GM21786 (cell line): ENCODE results near the gene SIL1.

ENCODE experiments used
- ATAC-seq: cut with Tn5 transposase; IDR thresholded peaks from one replicate; pipeline ENCODE4 v1.9.1; 2021; ENCODE audit not compliant: unreplicated experiment

SIL1 gene

DNA sequence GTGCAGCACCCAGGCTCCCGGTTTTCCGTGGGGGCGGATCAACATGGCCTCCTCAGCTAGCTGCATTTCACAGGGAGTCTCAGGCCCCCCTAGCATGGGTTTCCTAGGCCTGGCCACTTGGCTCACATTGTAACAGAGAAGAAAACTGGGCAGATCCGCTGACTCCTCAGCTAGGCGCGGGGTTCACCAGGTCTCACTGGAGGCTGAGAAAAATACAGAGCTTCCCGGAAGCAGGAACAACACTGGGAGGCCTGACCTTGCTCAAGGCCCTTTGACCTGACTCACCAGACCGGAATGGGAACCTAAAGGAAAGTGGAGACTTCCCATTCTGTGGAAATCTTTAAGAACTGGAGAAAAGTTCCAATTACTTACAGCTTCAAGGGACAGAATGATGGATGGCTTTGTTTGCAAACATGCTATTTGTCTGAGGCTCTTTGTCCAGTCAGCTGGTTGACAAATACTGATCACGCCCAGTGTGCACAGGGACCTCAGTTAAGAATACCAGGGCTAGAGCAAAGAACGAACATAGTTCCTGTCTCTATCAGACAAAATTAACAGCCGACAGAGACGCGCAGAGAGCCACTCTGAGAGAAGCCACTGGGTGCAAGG, 234.3 kb downstream of the SIL1 start:
- ATAC-seq, result no peak

DNA sequence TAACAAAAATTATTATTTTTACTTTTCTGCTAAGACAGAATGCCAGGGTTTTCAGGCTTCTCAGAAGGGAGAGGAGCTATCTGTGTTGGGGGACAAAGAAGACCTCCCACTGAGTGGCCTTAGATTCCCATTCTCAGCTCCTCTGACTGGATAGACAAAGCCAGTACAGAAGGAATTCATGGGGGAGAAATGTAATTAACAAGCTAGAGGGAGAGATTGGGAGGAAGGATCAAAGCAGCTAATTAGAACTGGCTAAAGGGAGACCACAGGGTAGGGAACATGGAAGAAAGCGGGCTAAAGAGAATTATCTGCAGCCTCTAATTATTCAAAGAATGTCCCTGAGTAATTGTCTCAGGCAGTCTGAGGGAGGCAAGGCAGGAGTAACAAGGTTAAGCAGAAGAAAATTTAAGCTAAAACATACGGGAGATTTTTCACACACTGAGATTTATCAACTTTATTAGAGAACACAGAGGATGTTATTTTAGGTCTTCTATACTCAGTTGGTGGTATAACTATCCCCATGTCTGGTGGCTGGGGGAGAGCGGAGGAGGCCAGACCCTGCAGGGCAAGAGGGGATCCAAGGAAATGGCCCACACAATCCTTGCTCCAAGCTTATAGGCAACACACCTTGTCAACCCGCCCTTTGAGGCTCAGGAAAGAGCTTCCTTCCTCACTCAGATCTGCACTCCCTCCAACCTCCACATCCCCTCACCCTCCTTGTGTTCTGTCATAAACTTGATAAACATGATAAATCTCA, 235.4 kb downstream of the SIL1 start:
- no peak for ATAC-seq

DNA sequence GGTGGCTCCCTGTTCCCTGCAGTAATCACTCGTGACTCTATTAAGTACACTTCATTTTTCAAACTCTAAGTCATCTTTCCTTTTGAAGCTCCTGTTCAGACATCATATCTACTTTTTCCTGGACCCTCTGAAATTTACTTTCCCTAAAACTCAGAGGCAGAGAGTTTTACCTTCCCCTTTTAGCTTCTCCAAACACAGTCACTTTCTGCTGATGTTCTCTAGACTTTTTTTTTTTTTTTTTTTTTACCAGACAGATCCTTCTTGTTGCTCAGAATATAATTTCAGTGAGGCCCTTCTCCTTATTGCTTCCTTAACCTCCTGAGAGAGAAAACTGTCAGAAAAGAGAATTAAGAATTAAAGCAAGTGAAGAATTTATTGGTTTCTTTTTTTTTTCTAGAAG, 236.4 kb downstream of the SIL1 start:
- ATAC-seq, result no peak

DNA sequence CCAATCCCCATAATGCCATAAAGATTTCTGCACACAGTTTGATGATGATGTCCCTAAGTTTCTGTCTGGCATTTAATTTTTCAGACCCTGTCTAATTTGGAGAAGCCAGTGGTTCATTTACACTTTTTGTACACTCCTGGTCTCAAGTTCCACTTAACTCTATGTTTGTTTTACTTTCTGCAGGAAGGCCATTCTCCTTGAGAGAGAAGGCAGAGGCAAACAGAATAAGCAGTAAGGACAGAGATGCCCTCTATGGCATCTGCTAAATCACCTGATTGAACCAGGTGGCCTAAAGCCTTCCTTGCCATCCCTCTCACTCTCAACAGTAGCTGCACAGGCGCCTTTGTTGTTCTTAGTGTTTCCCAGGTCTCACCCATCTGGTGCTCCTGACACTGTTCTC, 236.9 kb downstream of the SIL1 start:
- no peak for ATAC-seq

DNA sequence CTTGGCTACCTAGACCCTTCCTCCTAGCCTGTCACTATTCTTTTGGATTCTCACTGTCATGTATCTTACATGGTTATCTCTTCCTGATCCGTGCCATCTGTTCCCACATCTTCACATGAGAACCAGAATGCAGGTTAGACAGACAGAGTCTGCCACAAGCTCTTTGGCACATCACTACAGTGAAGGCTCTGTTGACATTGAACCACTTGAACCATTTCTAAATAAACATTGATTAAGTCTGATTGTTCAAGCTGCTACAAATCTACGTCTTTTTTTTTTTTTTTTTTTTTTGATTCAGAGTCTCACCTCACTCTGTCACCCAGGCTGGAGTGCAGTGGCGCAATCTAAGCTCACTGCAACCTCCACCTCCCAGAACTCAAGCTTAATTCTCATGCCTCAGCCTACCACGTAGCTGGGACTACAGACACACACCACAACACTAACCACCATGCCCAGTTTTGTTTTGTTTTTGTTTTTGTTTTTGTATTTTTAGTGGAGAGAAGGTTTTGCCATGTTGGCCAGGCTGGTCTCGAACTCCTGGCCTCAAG, 237.9 kb downstream of the SIL1 start:
- ATAC-seq, result no peak

DNA sequence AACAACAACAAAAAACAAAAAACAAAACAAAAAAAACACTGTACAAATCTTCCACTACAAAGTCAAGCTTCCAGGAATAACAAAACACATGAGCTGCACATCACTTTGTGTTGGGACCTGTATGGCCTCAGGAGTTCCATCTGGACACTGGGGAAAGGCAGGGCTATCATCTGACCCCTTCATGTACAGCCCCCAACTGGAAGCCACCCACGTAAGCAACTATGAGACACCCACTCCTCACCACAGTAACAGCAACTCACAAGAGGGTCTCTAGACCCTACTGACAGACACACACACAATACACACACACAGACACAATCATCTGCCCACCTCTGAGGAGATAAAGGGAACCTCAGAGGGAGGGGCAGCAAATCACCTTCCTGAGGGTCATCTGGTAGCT, 241.4 kb downstream of the SIL1 start:
- ATAC-seq, result no peak

DNA sequence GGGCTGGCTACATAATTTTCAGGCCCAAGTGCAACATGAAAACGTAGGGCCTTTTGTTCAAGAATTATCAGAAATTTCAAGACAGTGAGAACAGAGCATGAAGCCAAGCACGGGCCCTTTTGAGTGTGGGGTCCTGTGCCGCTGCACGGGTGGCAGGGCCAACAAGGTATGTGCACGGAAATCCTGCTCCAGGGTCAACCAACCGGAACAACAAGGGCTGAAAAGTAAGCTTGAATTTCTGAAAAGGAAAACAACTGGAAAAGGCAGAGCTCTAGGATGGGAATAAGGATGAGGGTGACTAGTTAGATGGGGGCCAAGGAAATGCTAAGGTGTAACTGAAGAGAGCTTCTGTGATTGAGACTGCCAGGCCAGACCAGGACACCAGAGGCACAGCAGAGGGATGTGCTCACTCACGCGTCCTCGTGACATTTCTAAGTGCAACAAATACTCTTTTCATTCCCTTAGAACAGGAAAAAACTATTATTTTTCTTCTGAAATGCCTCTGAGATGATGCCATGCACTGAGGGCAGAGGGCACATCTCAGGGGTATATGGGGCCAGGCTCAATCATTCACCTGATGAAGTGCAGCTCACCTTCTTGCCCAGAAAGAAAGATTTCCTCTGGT, 242.4 kb downstream of the SIL1 start:
- no peak for ATAC-seq

DNA sequence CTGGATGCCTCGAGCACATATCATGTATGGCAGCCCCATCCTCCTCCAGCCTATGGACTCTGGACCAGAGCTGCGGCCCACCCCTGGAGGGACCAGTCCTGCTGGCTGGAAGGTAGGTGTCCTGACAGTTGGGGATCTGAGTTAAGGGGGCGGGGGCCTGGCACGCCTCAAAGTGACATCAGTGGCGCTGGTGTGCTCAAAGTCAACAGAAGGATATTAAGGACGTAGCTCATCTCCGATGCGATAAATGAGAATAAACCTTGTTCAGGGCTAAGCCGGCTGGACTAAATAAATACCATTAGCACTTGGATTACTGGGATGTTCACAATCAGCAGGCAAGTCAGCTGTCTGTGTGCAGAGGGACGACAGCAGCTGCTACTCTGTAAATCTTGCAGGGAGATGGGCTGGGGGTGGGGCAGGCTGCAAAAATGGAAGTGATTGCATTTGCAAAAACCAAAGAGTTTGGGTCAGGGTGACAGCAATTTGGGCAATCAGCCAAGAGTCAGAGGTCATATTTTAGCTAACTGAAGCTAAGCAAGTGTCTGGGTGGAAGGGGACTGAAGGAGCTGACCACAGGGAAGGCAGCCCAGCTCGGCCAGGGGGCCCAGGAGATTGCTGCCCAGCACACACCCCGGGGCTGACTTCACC, 243.0 kb downstream of the SIL1 start:
- ATAC-seq, result no peak

DNA sequence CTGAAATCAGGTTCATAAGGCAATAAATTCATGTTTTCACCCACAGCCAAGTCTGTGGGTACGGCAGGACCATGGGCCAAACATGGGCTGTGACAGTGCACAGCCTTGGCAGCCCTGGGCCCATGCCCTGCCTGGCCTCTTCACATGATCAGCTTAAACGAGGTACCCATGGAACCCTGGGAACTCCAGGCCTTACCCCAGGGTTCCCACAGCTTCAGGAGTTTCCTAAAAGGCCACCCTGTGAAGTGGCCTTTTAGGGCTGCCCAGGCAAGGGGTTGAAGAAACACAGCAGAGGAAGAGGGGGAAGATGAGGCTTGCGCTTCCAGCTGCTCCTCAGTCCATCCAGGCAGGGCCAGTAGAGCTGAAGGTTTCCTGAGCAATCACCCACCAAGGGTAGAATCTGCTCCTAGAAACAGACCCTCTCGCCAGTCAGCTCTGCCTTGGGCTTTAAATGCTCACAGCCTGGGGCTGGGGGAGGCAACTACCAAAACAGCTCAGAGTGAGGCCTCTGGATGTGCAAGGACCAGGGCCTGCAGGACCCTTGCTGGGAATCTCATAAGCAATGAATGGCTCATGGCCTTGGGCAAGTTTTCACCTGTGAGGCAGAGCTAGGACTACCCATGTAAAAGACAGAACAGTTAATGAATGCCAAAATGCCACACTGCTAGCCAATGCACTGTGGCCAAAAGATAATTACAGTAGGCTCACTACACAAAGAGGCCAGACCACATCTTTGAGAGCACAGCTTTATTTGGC, 243.7 kb downstream of the SIL1 start:
- no peak for ATAC-seq

DNA sequence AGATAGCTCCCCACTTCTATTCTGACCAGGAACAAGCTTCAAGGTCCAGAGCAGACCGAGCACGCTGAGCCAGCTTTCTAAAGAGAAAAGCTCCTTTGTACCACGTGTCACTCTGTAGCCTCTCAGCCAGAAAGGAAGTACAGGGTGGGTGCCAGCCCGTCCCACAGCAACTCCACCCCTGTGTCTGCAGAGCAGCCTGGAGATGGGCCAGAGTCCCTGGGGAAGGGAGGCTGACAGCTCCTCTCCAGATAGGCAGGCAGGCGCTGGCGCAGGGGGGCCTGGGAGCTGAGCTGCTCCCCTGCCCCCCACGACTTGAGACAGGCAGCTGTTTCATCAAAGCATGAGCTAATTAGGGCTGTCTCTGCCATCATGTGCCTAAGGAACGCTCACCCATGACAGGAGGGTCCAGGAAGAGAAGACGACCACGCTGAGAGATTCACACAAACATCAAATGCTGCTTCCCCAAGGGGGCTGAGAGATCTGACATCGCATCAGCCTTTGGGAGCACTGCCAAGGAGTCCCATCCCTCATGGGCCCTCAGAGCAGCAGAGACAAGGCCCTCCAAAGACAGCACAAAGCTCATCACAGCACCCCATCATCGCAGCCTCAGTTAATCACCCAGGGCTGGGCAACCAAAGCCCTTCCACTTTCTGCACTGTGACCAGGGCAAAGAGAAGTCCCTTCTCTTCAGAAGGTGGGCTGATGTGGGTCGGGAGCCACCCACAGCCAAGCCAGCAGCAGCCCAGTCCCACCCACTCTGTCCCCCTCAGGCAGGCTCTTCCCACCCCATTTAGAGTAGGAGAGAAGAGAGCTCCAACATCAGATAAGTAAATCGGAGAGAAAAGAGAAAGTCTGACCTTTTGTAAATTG, 244.5 kb downstream of the SIL1 start:
- peak; percentile 86 for ATAC-seq

DNA sequence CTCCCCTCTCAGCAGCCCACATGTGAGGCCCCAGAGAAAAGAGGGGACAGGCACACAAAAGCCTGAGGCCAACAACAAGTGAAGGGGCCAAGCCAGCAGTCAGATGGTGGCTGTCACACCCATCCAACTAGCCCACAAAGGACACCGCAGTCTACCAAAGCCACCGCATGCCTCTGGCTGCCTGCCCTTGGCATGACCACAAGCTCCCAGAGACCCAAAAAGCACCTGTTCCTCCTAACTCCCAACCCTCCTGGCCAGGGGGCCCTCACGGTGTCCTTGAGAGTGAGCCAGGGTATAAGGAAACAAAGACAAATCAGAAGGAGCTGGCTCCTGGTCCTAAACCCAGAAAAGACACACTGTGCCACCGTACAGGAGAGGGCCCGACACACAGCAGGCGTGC, 245.2 kb downstream of the SIL1 start:
- ATAC-seq, result no peak

DNA sequence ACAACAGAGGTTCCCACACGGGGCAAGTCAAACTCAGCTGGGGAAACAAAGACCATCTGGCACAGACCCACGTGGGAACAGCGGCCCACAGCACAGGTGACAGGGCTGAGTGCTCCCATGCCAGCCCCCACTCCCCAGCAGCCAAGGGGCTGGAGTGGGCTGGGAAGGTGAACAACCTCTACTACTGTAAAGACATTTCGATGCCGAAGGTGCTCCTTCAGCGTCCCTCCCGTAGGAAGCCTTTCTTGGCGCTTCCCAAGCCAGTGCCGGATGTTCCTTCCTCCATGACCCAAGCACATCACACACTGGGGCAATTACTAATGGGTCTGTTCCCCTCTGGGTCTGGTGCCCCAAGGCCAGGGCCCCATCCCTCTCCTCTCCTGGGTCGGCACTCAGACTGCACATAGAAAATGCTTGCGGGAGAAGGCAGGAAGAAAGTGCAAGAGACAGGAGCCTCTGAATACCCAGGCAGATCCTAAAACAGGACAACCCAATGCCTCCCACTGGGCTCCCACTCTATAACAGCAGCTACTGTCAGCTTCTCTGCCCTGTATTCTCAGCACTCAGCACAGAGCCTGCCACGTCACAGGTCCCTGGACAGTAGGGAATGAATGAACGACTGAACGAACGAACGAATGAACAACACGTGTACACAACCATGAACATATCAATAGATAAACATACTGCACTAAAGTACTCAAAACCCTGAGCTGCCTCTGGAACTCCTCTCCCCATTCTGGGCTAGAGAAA, 246.0 kb downstream of the SIL1 start:
- ATAC-seq, result no peak

DNA sequence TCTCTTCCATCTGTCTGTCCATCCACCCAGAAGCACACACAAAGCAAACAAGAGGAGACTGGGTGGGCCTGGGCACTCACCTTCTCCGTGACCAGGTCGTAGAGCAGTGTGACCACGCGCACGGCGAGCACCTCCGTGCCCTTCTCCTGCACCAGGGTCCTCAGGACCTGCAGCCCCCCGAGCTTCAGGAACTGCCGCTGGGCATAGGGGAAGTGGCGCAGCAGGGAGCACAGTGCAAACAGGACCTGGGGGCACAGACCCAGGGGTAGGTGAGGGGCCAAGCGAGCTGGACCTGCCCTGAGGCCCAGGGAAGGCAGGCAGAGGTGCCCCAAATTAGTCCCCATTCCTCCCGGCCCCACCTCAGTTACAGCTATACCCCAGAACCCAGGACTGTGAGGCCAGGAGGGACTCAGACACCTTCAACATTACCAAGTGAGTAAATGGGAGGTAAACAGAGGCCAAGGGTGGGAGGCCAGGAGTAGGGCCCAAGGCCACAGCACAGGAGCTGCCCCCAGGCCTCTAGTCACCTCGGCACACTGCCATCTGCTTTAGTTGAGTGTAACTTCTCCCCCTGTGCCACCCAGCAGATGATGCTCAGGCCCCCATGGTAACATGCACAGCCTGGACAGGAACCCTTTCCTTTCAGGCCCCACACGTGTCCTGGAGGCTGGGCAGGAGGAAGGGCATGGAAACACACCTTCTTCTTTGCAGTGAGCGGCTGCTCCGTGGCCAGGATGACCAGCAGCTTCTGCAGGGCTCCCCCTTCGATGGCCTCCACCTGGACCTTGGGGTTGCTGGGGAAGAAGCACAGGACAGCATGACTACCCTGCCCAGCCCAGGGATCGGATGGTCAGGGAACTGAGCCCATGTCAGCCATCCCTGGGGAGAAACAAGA, 246.8 kb downstream of the SIL1 start:
- no peak for ATAC-seq

DNA sequence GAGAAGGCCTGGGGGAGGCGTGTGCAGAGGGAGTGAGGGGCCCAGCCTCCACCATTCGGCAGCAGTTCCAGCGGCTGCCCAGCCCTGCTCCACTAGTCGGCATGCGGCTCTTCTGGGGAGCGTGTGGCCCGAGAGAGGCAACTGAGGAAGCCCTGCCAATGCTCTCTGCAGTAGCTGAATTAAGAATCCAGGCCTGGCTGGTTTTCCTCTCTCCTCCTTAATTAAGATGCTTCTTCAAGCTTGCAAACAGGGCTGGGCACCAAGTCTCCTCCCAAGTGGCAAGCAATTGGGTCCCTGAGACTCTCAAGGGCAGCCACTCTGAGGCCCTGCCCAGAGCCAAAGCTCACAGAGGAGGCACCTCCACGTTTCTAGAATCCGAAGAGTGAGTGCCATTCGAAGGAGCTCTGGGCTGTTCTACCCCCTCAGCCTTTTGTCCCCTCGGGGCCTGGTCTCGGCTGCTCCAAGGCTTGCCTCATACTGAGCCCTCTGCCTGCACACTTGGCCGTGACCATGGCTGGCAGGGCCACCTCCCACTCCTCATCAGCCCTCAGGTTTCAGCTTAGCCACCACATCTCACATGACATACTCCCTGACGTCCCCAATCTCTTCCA, 247.6 kb downstream of the SIL1 start:
- ATAC-seq, result no peak

DNA sequence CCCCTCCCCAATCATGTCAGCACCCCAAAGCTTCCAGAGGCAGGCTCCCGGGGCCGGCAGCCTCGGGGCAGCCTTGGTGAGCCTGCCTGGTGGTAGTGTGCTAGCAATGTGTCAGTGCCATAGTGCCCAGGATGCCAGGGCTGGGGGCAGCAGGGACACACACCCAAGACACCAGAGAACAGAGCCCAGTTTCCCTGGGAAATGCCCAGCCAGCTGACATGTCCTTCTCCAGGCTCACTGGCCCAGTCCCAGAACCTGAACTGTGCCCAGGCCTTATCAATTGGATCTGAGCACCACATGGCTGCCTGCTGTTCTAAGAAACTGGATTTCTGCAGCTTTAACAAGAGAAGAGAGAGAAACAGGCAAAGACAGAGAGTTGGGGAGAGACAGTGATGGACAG, 248.2 kb downstream of the SIL1 start:
- ATAC-seq, result no peak

DNA sequence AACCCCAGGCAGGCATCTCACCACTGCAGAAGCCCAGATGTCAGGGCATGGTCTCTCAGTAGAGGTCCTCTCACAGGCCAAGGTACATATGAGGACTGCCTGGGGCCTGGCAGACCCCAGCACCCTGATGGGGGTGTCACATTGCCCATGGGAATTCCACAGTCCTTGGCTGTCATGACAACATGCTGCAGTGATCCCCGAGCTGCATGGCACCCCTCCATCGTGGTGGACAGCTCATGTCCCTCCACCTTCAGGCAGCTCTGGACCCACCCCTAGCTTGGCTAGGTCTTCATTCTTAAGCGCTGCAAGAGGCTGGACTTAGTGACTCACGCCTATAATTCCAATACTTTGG, 249.0 kb downstream of the SIL1 start:
- ATAC-seq, result no peak

DNA sequence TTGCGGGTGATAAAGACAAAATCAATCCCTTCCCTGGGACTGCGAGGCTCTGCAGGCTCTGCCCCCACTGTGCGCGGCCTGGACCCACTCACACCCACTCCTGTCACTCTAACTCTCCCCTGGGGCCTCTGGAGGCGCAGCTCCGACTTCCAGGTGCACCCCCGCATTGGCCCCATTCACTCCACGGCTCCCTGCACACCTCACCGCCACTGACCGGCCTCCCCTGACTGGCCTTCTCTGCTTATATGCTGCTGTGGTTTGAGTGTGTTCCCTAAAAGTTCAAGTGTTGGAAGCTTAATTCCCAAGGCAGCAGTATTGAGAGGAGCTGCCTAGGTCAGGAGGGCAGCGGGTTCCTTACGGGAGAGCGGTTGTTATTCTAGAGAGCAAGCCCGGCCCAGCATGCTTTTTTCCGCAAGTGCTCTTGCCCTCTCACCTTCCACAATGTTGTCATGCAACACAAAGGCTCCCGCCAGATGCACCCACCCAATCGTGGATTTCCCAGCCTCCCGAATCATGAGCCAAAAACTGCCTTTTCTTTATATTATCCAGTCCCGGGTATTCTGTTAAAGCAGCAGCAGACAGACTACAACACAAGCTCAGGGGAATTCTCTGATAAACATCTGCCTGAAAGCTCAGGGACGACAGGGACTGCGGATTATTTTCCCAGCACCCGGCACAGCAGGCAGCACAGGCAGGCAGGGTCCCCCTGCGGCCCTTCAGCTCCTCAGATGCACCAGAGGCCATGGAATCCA, 249.5 kb downstream of the SIL1 start:
- no peak for ATAC-seq
